H4 (cell line): ENCODE measurements around the gene CRIP2. TPM values are rescaled to one million over a fixed set of nuclear protein-coding genes. Genes with fewer than 3 reads are reported as not detected.

Source experiments
- DNase-seq: peaks from one replicate; pipeline ENCODE4 v3.0.0-alpha.2; 2015; ENCODE audit warnings: low spot score
- total RNA-seq: library from RNA; depleted of rRNA; stranded (reverse); fragments of >200 nt; shearing (Covaris generic); gene quantifications from 2 replicates; pipeline ENCODE4 v1.2.3, GENCODE V29; 2014

Gene CRIP2
- total RNA-seq, 1 experiment from 2014 or later, result 16.2 TPM

DNA sequence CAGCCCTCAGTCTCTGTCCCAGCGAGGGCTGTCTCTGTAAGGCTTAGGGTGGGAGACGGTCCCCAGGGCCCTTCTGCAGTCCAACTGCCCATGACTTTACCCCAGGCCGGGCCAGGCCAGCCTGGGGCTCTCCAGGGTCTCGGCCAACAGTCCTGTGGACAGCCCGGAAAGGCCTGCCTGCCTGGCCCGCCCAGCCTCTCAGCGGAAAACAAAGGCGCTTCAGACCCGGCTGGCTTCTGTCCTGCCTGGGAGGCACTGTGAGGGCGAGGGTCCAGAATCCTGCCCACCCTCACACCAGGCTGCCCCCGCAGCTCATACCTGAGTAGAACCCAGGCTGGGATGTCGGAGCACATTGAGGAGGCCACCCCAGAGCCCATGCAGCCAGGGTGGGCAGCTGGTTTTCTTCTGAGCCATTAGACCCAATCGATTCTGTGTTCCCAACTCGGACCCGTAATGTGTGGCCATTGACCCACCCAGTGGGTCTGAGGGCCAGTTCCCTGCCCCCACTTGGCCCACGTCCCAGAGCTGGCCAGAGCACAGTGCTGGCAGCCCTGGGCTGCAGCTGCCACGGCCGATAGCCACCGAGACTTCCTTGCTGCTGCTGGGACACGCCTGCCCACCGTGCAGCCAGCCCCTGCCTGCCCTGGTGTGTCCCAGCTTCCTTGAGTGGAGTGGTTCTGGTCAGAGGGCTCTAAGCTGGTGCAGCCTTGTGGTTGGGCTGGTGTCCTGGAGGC lies 1.6 kb downstream of the CRIP2 start:
- no peak for DNase-seq

DNA sequence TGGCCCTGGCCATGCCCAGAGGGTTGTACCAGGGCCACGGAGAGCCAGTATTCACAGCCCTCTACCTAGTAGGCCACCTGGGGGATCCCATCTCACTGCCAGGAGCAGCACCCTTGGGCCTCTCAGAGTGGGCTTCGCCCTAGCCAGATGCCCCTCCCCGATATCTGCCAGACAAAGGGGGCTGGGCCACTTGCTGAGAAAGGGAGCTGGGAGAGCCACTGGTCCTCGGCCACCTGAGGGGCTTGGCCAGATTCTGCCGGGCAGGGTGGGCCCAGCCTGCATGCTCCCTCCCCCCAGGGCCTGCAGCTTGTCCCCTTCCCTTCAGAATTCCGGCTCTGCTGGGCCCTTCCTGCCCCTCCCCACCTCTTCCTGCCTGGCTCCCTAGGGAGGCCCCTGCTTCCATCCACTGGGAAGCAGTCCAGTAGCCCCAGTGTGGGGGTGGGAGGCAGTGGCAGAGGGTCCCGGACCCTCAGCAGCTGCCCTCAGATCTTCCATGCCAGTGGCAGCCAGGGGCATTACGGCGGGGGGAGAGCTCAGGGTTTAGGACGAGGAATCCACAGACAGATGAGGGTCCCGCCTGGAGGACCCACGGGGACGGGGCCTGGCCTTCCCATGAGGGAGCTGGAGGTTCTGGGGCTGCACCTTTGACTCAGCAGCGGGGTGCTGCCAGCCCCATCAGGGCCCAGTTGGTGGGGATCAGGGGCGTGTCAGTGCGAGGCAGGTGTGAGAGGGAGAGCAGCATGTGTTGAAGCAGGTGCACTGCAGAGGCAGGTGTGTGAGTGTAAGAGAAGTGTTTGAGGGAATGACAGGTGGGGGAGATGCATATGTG lies 2.4 kb downstream of the CRIP2 start:
- no peak for DNase-seq

DNA sequence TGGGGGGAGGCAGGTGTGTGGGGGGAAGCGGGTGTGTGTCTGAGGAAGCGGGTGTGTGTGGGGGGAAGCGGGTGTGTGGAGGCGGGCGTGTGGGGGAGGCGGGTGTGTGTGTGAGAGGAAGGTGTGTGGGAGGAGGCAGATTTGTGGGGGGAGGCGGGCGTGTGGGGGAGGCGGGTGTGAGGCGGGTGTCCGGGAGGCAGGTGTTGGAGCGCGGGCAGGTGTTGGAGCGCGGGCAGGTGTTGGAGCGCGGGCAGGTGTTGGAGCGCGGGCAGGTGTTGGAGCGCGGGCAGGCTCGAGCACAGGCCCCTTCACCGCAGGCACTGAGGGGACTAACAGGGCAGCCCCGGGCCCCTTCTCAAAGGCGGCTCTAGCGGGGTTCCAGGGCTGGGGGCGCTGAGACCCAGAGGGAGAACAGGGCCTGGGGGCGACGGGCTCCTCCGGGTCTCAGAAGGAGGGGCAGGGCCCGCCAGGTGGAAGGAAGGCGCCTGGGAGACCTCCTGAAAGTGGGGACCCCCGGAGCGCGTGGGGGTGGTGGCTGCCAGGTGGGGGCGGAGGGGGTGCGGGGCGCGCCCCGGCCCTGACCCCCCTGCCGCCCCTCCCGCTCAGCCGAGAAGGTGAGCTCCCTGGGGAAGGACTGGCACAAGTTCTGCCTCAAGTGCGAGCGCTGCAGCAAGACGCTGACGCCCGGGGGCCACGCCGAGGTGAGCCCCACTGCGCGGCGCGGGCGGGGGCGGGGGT lies 3.2 kb downstream of the CRIP2 start:
- no peak for DNase-seq

DNA sequence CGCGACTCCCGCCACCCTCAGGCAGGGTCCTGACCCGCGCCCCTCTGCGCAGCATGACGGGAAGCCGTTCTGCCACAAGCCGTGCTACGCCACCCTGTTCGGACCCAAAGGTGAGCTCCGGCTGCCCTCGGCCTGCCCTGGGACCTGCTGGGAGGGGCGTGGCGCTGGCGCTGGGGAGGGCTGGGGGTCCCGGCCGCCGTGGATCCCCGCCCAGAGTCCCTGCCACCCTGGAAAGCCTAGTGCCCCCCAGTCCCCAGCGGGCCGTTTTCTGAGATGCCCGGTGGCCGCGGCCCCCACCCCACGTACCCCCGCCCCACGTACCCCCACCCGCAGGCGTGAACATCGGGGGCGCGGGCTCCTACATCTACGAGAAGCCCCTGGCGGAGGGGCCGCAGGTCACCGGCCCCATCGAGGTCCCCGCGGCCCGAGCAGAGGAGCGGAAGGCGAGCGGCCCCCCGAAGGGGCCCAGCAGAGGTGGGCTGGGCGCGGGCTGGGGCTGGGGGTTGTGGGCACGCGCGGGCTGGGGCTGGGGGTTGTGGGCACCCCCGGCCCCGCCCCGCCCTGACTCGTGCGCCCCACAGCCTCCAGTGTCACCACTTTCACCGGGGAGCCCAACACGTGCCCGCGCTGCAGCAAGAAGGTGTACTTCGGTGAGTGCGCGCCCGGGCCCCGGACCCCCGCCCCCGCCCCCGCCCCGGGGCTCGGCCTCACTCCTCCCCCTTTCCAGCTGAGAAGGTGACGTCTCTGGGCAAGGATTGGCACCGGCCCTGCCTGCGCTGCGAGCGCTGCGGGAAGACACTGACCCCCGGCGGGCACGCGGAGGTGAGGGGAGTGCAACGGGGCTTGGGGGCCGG lies 4.0 kb downstream of the CRIP2 start:
- no peak for DNase-seq

DNA sequence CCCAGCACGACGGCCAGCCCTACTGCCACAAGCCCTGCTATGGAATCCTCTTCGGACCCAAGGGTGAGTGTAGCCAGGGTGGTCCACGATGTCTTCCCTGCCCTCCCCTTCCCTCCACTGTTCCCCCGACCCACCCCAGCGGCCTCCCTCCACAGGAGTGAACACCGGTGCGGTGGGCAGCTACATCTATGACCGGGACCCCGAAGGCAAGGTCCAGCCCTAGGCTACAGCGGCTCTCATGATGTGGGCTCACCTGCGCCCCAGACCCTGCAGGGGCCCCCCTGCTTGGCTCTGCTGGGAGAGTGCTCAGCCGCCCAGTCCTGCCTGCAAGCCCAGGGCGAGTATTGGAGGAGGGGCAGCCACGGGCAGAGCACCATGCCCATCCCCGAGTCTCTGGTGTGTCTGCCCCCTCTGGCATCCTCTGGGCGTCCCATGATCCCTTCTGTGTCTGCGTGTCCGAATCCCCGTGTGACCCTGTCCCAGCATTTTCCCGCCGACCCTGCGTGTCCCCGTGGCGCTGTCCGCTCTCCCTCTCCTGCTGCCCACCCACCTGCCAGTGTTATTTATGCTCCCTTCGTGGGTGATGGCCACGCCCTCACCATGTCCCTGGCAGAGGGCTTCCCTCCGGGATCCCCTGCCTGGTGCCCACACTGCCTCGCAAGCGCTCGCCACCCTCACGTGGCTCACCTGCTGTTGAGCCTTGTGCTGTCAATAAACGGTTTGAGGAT lies 5.0 kb downstream of the CRIP2 start:
- no peak for DNase-seq

DNA sequence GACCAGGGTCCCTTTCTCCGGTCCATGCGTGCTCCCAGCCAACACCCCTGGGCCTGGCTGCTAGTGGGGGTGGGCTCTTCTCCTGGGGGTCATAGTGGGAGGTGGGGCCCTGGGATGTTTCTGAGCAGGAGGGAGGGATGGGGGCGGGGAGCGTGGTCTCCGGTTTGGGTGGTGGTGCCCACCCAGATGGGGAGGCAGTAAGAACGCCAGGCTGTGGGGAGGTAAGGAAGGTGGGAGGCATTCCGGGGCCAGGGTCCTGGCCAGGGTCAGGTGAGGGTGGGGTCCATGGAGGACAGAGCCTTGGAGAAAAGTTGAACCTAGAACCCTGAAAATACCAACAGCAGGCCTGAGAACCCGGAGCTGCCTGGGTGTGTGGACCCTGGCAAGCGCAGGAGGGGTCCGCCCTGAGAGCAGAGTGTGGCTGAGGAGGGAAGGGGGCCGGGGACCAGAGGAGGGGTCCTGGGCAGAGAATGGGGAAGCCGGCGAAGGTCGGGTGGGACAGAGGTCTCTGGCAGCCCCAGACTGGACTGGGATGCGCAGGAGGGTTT lies 5.7 kb downstream of the CRIP2 start:
- DNase-seq, result no peak

DNA sequence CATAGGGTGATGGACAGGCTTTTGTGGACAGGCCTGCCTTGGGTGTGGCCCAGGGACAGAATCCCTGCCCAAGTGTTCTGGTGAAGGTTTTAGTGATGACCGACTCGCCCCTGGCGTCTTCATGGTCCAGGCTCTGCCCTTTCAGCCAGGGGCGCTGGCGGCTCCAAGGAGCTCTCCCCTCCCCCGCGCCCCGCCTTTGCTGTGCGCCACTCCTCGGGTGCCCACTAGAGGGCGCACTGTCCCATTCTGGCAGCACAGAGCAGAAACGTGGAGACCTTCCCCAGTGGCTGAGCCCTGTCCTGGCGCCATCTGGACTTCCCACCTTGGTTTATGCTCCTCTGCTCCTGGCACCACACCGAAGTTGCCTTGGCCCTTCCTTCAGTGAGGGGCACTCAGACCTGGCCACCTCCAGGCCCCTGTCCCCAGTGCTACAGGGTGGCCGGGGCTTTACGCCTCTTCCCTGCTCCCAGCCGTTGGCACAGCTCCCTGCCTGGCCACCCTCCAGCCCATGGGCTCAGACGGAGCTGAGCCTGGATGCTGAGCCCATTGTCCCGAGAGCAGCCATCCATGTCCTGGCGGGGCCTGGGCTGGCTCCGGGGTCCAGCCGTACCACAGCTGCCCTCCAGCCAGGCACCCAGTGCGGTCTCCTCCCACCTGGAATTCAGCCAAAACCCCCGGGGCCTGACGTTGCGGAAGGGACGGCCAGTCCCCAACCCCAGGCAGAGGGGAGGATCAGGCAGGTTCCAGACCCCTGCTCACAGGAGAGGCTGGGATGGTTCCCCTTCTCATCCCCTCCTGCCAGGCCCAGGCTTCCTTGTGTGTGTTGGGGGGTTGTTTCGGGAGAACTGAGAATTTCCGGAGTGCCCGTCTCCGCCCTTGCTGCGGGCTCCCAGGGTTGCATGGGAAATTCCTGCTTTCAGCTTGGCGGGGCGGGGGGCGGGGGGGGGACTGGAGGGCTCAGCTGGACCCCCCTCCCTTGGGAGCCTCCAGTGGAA lies 6.5 kb downstream of the CRIP2 start:
- DNase-seq, result peak; percentile 81

DNA sequence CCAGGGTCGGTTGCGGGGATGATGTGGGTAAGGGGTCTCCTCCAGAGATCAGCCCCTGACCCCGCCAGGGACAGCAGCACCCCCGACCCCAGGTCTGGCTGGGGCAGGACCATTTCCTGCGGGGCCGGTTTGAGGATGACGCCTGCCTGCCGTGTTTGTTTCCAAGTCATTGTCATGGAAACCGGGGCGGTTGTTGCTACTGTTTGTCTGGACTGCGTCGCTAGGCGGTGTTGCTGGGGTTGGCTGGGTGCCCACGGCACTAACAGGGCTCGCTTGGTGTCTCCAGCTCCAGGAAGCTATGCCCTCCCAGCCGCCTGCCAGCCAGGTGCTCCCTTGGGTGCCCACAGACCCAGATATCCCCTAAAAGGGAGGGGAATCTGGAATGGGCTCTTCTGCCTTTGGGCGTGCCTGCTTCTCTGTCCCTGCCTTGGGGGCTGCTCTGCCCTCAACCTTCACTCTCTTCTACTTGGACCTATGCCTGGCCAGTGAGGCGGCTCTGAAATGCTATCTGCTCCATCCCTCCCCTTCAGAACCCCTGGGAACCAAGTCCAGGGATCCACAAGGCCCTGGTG lies 7.4 kb downstream of the CRIP2 start:
- DNase-seq, result peak; percentile 97

DNA sequence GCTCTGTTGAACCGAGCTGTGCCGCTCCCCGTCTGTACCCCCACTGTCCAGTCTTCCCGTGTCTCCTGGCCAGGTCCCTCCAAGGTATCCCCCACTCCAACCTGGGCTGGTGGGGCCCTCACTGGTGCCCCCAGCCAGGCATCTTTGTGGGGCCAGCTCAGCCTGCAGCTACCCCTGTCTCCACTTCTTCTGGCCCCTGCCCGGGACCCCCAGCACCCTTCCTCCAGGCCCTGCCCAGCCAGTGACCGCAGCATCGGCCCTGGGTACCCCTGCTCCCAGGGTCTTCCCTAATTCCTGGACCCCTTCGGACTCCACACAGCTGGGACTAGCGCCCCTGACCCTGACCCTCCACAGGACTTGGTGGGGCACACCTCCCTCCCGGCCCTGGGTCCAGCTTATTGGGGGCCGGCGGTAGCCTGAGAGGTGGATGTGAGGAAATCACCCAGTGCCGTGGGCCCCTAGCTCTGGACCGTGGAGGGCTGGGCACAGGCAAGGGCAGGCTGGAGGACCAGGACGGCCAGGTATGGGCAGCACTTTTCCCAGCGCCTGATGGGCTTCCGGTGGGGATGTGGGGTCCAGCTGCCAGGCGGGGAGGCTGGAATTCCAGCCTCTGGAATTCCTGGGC lies 8.0 kb downstream of the CRIP2 start:
- no peak for DNase-seq

DNA sequence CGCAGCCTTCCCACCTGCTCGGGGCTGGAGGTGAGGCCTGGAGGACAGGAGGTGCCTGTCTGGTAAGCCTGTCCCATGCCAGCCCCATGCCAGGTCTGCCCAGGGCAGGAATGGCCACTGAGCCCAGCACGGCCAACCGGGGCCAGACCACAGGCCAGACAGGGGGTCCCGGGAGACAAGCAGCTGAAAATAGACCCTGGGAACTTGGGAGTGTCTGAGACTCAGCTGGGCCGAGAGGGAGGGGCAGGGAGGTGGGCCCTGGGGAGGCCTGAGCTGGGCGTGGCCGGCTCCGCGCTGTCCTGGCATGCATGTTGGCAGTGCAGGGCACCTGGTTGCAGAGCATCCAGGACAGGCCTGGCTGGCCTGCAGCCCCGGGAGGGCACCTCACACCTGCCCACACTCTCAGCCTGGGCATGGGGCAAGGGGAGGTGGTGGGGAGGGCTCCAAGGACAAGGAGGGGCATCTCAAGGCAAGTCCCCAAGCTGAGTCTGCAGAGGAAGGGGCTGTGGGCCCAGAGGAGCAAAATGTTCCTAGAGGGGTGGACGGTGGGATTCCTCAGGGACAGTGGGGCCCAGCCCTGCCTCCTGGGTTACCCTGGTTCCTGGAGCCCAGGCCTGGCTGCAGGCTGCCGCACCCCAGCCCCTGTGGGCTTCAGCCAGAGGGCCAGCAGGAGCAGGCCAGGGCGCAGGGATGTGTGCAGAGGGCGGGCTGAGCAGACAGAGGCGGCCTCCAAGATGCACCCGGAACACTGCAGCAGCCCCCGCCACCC lies 8.9 kb downstream of the CRIP2 start:
- no peak for DNase-seq

DNA sequence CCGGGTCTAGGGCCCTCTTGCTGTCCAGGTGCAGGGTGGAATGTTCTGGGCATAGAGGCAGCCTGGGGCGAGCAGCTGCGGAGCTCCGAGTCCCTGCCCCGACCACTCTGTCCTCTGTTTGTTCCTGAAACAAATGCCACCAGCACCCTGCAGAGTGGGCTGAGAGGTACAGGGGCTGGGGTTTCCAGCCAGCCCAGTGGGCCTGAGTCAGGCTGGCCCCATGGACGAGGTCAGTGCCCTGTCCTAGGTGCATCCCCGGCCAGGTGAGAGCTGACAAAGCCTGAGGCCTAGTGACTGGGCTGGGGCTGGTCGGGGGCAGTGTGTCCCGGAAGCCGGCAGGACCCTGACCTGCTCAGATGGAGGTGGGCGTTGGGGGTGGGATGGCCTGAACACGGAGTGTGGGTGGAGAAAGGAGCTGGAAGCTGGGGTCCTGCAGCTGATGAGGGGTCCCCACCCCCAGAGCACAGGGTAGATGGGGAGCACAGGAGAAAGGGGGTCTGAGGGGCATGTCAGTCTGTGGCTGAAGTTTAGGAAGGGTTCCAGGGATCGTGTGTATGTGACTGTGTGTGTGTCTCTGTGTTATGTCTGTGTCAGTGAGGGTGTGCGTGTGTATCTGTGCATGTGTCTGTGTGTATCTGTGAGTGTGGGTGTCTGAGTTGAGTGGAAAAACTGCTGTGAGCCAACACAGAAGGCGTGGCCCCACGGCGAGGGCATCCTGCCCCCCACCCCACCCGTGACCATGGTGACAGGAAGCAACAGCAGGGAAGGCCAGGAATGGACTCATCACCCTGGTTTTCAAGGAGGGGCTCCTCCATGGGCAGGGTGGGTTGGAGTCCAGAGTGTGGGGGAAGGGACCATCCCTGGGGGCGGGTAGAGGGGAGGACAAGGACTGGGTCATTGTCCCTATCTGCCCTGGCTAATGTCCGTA lies 9.7 kb downstream of the CRIP2 start:
- no peak for DNase-seq

DNA sequence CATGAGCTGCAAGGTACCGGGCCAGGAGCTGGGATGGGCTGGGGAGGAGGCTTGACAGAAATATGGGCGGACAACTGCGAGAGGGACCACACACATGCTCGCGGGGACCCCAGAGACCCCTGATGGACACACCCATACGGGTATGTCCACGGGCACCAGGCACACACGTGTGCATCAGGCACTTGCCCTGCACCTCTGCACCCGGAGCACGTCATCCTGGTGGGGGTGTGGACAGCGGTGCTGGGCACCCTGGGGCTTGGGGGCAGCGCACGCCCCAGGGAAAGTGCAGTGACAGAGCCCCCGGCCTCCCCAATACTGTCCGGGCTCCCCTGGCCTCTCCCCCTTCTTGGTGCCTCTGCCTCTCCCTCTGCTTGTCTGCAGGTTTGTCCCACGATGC lies 10.4 kb downstream of the CRIP2 start:
- no peak for DNase-seq

DNA sequence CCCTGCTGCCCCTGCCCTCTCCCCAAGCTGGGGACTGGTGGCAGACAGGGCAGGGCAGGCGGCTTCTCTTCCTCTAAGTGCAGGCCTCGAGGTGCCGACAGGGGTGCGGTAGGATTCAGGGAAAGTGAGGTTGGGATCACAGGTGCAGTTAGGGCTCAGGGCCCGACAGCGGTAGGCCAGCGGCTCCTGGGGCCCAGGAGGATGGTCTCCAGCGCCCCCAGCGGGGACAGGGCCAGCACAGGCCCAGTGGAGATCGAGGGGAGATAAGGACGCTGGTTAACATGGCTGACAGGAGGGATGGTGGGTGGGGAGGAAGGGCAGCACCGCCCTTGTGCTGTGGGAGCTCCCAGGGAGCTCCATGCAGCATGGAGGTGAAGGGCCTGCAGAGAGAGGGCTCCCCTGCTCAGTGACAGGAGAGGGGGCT lies 11.1 kb downstream of the CRIP2 start:
- no peak for DNase-seq

DNA sequence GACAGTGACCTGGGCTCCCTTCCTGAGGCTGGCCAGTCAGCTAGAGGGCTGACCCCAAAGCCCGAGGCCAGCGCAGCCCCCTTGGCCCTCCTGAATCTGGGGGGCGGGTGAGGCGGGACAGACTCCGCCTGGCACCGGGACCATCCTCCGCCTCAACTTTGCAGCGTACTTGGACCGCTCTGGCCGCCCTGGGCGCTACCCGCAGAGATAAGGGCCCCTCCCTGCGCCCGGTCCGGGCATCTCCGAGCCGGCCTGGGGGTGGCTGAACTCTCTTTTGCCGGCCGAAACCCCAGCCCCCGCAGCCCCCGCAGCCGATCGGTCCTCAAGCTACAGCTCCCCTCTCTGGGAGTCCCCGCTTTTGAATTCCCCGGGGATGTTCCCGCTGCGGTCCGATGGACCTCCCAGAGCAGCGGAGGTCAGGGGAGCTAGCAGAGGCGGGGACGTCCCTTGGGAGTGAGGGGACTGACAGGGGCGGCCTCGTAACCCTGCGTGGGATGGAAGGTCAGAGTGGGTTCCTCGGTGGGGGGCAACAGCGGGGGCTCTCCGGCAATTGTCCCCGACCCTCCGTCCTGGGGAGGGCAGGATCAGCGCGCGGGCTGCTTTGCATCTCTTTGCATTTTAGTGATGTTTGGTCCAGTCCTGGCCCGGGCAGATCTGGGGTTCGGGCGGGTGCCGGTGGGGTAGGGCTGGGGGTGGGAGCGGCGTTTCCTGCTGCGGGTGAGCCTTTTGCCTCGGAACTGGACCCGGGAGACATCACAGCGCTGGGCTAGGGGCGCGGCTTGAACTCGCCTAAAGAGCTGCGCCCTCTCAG lies 11.7 kb downstream of the CRIP2 start, which contains the start of gene CRIP1:
Gene CRIP1, plus strand, starts transcription at position 724 of the 811 bp plus-strand sequence. CDS start 374 bp downstream, outside the sequence.
- DNase-seq, result no peak

DNA sequence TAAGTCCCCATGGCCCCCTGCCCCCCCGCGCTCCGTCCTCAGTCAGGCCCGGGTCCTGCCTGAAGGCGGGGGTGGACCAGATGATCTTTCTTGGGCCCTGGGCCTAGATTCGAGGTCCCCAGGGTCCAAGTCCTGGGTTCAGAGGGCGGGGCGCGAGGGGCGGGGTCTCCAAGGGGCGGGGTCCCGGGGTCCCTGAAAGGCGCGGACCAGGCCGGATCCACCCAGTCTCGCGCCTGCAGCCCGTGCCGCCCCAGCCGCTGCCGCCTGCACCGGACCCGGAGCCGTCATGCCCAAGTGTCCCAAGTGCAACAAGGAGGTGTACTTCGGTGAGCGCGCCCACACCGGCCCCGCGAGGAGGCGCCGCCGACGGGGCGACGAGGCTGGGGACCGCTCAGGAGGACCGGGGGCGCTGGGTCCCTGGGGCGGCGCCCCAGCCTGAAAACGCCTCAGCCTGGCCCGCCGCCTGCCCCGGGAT lies 12.4 kb downstream of the CRIP2 start:
- DNase-seq, result no peak
